Measurements from ENCODE around the gene SLC27A1.

SLC27A1 gene

DNA sequence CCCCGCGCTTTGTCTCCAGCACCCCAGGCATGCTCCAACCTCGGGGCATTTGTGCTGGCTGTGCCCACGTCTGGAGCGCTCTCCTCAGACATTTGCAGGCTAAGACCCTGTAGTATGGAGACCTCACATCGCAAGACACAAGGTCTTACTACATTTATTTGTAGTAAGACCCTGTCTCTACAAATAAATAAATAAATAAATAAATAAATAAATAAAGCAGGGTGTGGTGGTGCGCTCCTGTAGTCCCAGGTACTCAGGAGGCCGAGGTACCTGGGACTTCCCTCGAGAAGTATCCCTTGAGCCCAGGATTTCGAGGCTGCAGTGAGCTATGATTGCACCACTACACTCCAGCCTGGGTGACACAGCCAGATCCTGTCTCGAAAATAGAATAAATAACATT lies 14.2 kb upstream of the SLC27A1 start (continued):
- TF ChIP-seq, protein P1, sequence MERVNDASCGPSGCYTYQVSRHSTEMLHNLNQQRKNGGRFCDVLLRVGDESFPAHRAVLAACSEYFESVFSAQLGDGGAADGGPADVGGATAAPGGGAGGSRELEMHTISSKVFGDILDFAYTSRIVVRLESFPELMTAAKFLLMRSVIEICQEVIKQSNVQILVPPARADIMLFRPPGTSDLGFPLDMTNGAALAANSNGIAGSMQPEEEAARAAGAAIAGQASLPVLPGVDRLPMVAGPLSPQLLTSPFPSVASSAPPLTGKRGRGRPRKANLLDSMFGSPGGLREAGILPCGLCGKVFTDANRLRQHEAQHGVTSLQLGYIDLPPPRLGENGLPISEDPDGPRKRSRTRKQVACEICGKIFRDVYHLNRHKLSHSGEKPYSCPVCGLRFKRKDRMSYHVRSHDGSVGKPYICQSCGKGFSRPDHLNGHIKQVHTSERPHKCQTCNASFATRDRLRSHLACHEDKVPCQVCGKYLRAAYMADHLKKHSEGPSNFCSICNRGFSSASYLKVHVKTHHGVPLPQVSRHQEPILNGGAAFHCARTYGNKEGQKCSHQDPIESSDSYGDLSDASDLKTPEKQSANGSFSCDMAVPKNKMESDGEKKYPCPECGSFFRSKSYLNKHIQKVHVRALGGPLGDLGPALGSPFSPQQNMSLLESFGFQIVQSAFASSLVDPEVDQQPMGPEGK (tag by site-specific recombination; IDR thresholded peaks at IDR 0.05): no peak
- TF ChIP-seq GFI1B (tag by site-specific recombination; IDR thresholded peaks at IDR 0.05) (no peak), ZNF654 (tag by site-specific recombination; IDR thresholded peaks at IDR 0.05; ENCODE audit: low read depth) (0 out of 2 replicates have a peak, but pooled peaks have one; percentile 10), ZNF24 (tag by site-specific recombination; IDR thresholded peaks at IDR 0.05) (no peak), ZNF391 (tag by site-specific recombination; IDR thresholded peaks at IDR 0.05; ENCODE audit: borderline replicate concordance, low read depth) (no peak), ZNF426 (tag by site-specific recombination; IDR thresholded peaks at IDR 0.05) (peak; percentile 41), ZNF19 (tag by site-specific recombination; IDR thresholded peaks at IDR 0.05; ENCODE audit: low read depth) (no peak), ZNF146 (tag by site-specific recombination; IDR thresholded peaks at IDR 0.05) (no peak), ZNF830 (tag by site-specific recombination; IDR thresholded peaks at IDR 0.05; ENCODE audit: low read depth) (no peak), ZNF529 (tag by site-specific recombination; IDR thresholded peaks at IDR 0.05; ENCODE audit: insufficient replicate concordance) (no peak), HOXA7 (CRISPR knock-in tag; IDR thresholded peaks at IDR 0.05; ENCODE audit: borderline replicate concordance) (no peak), ZNF404 (tag by site-specific recombination; IDR thresholded peaks at IDR 0.05) (no peak), ZNF184 (tag by site-specific recombination; IDR thresholded peaks at IDR 0.05) (no peak), ZNF394 (tag by site-specific recombination; IDR thresholded peaks at IDR 0.05; ENCODE audit: borderline replicate concordance) (peak; percentile 72; the same call in 1 of the 2 replicates), ZNF416 (tag by site-specific recombination; IDR thresholded peaks at IDR 0.05) (no peak), ZNF530 (tag by site-specific recombination; IDR thresholded peaks at IDR 0.05; ENCODE audit: low read depth) (no peak), ZNF558 (tag by site-specific recombination; IDR thresholded peaks at IDR 0.05) (no peak), ZNF175 (tag by site-specific recombination; IDR thresholded peaks at IDR 0.05) (no peak), ZFP3 (tag by site-specific recombination; IDR thresholded peaks at IDR 0.05; ENCODE audit: low read depth) (no peak), ZNF747 (tag by site-specific recombination; IDR thresholded peaks at IDR 0.05) (no peak), SCRT1 (tag by site-specific recombination; IDR thresholded peaks at IDR 0.05; ENCODE audit: borderline replicate concordance) (no peak)
- TF ChIP-seq, protein P2, sequence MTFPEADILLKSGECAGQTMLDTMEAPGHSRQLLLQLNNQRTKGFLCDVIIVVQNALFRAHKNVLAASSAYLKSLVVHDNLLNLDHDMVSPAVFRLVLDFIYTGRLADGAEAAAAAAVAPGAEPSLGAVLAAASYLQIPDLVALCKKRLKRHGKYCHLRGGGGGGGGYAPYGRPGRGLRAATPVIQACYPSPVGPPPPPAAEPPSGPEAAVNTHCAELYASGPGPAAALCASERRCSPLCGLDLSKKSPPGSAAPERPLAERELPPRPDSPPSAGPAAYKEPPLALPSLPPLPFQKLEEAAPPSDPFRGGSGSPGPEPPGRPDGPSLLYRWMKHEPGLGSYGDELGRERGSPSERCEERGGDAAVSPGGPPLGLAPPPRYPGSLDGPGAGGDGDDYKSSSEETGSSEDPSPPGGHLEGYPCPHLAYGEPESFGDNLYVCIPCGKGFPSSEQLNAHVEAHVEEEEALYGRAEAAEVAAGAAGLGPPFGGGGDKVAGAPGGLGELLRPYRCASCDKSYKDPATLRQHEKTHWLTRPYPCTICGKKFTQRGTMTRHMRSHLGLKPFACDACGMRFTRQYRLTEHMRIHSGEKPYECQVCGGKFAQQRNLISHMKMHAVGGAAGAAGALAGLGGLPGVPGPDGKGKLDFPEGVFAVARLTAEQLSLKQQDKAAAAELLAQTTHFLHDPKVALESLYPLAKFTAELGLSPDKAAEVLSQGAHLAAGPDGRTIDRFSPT (tag by site-specific recombination; IDR thresholded peaks at IDR 0.05): no peak
- TF ChIP-seq, protein P3, sequence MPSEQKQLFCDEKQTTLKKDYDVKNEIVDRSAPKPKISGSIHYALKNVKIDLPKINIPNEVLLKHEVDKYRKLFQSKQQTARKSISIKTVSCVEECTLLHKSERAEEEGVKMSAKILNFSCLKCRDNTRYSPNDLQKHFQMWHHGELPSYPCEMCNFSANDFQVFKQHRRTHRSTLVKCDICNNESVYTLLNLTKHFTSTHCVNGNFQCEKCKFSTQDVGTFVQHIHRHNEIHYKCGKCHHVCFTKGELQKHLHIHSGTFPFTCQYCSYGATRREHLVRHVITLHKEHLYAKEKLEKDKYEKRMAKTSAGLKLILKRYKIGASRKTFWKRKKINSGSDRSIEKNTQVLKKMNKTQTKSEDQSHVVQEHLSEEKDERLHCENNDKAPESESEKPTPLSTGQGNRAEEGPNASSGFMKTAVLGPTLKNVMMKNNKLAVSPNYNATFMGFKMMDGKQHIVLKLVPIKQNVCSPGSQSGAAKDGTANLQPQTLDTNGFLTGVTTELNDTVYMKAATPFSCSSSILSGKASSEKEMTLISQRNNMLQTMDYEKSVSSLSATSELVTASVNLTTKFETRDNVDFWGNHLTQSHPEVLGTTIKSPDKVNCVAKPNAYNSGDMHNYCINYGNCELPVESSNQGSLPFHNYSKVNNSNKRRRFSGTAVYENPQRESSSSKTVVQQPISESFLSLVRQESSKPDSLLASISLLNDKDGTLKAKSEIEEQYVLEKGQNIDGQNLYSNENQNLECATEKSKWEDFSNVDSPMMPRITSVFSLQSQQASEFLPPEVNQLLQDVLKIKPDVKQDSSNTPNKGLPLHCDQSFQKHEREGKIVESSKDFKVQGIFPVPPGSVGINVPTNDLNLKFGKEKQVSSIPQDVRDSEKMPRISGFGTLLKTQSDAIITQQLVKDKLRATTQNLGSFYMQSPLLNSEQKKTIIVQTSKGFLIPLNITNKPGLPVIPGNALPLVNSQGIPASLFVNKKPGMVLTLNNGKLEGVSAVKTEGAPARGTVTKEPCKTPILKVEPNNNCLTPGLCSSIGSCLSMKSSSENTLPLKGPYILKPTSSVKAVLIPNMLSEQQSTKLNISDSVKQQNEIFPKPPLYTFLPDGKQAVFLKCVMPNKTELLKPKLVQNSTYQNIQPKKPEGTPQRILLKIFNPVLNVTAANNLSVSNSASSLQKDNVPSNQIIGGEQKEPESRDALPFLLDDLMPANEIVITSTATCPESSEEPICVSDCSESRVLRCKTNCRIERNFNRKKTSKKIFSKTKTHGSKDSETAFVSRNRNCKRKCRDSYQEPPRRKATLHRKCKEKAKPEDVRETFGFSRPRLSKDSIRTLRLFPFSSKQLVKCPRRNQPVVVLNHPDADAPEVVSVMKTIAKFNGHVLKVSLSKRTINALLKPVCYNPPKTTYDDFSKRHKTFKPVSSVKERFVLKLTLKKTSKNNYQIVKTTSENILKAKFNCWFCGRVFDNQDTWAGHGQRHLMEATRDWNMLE (tag by site-specific recombination; conservative IDR thresholded peaks at IDR 0.05; ENCODE audit: low read depth): peak; percentile 54; the same call in 1 of the 2 replicates
- TF ChIP-seq, protein P4, sequence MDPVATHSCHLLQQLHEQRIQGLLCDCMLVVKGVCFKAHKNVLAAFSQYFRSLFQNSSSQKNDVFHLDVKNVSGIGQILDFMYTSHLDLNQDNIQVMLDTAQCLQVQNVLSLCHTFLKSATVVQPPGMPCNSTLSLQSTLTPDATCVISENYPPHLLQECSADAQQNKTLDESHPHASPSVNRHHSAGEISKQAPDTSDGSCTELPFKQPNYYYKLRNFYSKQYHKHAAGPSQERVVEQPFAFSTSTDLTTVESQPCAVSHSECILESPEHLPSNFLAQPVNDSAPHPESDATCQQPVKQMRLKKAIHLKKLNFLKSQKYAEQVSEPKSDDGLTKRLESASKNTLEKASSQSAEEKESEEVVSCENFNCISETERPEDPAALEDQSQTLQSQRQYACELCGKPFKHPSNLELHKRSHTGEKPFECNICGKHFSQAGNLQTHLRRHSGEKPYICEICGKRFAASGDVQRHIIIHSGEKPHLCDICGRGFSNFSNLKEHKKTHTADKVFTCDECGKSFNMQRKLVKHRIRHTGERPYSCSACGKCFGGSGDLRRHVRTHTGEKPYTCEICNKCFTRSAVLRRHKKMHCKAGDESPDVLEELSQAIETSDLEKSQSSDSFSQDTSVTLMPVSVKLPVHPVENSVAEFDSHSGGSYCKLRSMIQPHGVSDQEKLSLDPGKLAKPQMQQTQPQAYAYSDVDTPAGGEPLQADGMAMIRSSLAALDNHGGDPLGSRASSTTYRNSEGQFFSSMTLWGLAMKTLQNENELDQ (tag by site-specific recombination; IDR thresholded peaks at IDR 0.05; ENCODE audit: low read depth): no peak
- TF ChIP-seq, protein P5, sequence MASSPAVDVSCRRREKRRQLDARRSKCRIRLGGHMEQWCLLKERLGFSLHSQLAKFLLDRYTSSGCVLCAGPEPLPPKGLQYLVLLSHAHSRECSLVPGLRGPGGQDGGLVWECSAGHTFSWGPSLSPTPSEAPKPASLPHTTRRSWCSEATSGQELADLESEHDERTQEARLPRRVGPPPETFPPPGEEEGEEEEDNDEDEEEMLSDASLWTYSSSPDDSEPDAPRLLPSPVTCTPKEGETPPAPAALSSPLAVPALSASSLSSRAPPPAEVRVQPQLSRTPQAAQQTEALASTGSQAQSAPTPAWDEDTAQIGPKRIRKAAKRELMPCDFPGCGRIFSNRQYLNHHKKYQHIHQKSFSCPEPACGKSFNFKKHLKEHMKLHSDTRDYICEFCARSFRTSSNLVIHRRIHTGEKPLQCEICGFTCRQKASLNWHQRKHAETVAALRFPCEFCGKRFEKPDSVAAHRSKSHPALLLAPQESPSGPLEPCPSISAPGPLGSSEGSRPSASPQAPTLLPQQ (tag by site-specific recombination; IDR thresholded peaks at IDR 0.05): no peak
- TF ChIP-seq, protein P6, sequence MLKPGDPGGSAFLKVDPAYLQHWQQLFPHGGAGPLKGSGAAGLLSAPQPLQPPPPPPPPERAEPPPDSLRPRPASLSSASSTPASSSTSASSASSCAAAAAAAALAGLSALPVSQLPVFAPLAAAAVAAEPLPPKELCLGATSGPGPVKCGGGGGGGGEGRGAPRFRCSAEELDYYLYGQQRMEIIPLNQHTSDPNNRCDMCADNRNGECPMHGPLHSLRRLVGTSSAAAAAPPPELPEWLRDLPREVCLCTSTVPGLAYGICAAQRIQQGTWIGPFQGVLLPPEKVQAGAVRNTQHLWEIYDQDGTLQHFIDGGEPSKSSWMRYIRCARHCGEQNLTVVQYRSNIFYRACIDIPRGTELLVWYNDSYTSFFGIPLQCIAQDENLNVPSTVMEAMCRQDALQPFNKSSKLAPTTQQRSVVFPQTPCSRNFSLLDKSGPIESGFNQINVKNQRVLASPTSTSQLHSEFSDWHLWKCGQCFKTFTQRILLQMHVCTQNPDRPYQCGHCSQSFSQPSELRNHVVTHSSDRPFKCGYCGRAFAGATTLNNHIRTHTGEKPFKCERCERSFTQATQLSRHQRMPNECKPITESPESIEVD (tag by site-specific recombination; IDR thresholded peaks at IDR 0.05): no peak
